GM10266 (cell line): Measurements from ENCODE around the gene R3HDM2.

Source experiments
- DNase-seq: peaks from one replicate; pipeline ENCODE4 v3.0.0; 2012; ENCODE audit errors: extremely low spot score
- CTCF ChIP-seq: IDR thresholded peaks from 2 replicates; pipeline ENCODE4 v1.5.1; 2012; ENCODE audit warnings: mild to moderate bottlenecking, low read depth; ENCODE audit not compliant: control insufficient read depth, insufficient read depth; ENCODE audit errors: missing control alignments

Gene R3HDM2

GRCh38 chr12:57255916-57256315 lies 174.9 kb downstream of the R3HDM2 start:
- no peak for DNase-seq
- no peak for TF ChIP-seq CTCF

- no peak for DNase-seq
- no peak for TF ChIP-seq CTCF
These were observed 176.2 kb downstream of the R3HDM2 start for GRCh38 chr12:57254506-57255280.

- no peak for DNase-seq
- TF ChIP-seq CTCF: no peak
These were observed 179.9 kb downstream of the R3HDM2 start, which contains the start of gene STAC3 for GRCh38 chr12:57250956-57251355. Gene STAC3, minus strand, starts transcription at chr12:57251187. Its CDS starts 1,551 bp downstream, at chr12:57249636.

- TF ChIP-seq CTCF: no peak
- no peak for DNase-seq
These were observed 180.3 kb downstream of the R3HDM2 start for GRCh38 chr12:57250541-57250940.

GRCh38 chr12:57248934-57249742 lies 181.7 kb downstream of the R3HDM2 start:
- TF ChIP-seq CTCF: no peak
- DNase-seq: peak; percentile 12

GRCh38 chr12:57247041-57247440 lies 183.8 kb downstream of the R3HDM2 start:
- no peak for TF ChIP-seq CTCF
- no peak for DNase-seq

- TF ChIP-seq CTCF: no peak
- DNase-seq: no peak
These were observed 186.5 kb downstream of the R3HDM2 start for GRCh38 chr12:57244312-57244696.
